B cell (primary cell): ENCODE measurements around the gene ESRRA. TPM values are rescaled to one million over a fixed set of nuclear protein-coding genes. Genes with fewer than 3 reads are reported as not detected.

Source experiments
- ATAC-seq: fragments of 200-7000 bp; cut with Tn5 transposase; one replicate; pipeline ENCODE4 v1.10.0; 2021; ENCODE audit warnings: low read depth, mild to moderate bottlenecking, moderate number of reproducible peaks, moderate library complexity
- CTCF ChIA-PET: fragments of 350-600 bp; sonication (Branson Sonifier 250); formaldehyde crosslinking; loops from one replicate; lab custom pipeline; 2021; ENCODE audit warnings: antibody characterized with exemption, inconsistent platforms; lab: Charles Lee
- POLR2A ChIA-PET: fragments of 350-600 bp; sonication (Branson Sonifier 250); formaldehyde crosslinking; loops from one replicate; lab custom pipeline; 2021; ENCODE audit warnings: antibody characterized with exemption; lab: Charles Lee
- DNase-seq: peaks from one replicate; pipeline ENCODE4 v3.0.0; 2013
- H2AFZ ChIP-seq: 2 replicates; pipeline ENCODE4 v1.6.1; 2012; ENCODE audit warnings: mild to moderate bottlenecking, low read depth, low read length; ENCODE audit not compliant: insufficient read depth, poor library complexity, severe bottlenecking
- H3K27ac ChIP-seq, 2 donors: 1 replicate in 1 of 2; 2 replicates in 1 of 2; pipeline ENCODE4 v1.5.1; 2012 to 2013; ENCODE audit warnings: low read length in 2 of 2, mild to moderate bottlenecking in 2 of 2, moderate library complexity in 1 of 2
- H3K27me3 ChIP-seq, 4 experiments: fragments of 200-600 bp in 1 of 4; sonication (generic) in 1 of 4; replicated peaks in 1 of 4; 1 replicate in 2 of 4; 2 replicates in 2 of 4; pipeline versions ENCODE4 v1.6.1 to v1.7.0; 2013 to 2016; ENCODE audit warnings: low read length in 3 of 4, mild to moderate bottlenecking in 2 of 4, mixed read lengths in 1 of 4, moderate library complexity in 1 of 4; ENCODE audit not compliant: insufficient read depth in 4 of 4, control insufficient read depth in 3 of 4; ENCODE audit errors: control extremely low read depth in 1 of 4
- H3K36me3 ChIP-seq, 2 experiments: replicated peaks in 1 of 2; 1 replicate in 1 of 2; 2 replicates in 1 of 2; pipeline versions ENCODE4 v1.6.1 to v1.7.1; 2013; ENCODE audit warnings: low read length in 1 of 2; ENCODE audit not compliant: insufficient read depth in 2 of 2, control insufficient read depth in 1 of 2; ENCODE audit errors: control extremely low read depth in 1 of 2, extremely low read depth in 1 of 2
- H3K4me1 ChIP-seq, 2 donors: fragments of 200-600 bp in 1 of 2; sonication (generic) in 1 of 2; 1 replicate in 1 of 2; 2 replicates in 1 of 2; pipeline versions ENCODE4 v1.5.1 to v1.6.1; 2013 to 2017; ENCODE audit warnings: low read length in 2 of 2; ENCODE audit not compliant: control insufficient read depth in 2 of 2, insufficient read depth in 2 of 2
- H3K4me2 ChIP-seq: replicated peaks from 2 replicates; pipeline ENCODE3; 2012; ENCODE audit warnings: mild to moderate bottlenecking, low read depth, low read length; ENCODE audit not compliant: poor library complexity, severe bottlenecking
- H3K4me3 ChIP-seq, 5 experiments: fragments of 200-600 bp in 1 of 5; sonication (generic) in 1 of 5; 1 replicate in 3 of 5; 2 replicates in 2 of 5; pipeline versions ENCODE4 v1.5.1 to v1.7.0; 2011 to 2016; ENCODE audit warnings: low read length in 4 of 5, mild to moderate bottlenecking in 4 of 5, low read depth in 2 of 5, control low read depth in 1 of 5, moderate library complexity in 1 of 5; ENCODE audit not compliant: insufficient read depth in 1 of 5; ENCODE audit errors: control extremely low read depth in 1 of 5, extremely low read depth in 1 of 5
- H3K79me2 ChIP-seq: fragments of 200-600 bp; sonication (generic); one replicate; pipeline ENCODE4 v1.6.0; 2016; ENCODE audit warnings: low read length; ENCODE audit not compliant: control insufficient read depth, insufficient read depth
- H3K9ac ChIP-seq: fragments of 200-600 bp; sonication (generic); 2 replicates; pipeline ENCODE4 v1.6.1; 2017; ENCODE audit warnings: mild to moderate bottlenecking, low read length, moderate library complexity
- H3K9me3 ChIP-seq, 3 donors: one replicate each; pipeline versions ENCODE4 v1.6.1 to v1.7.1; 2013; ENCODE audit warnings: low read length in 2 of 3; ENCODE audit not compliant: control insufficient read depth in 2 of 3, insufficient read depth in 1 of 3; ENCODE audit errors: control extremely low read depth in 1 of 3
- H4K20me1 ChIP-seq: 2 replicates; pipeline ENCODE4 v1.6.0; 2012; ENCODE audit warnings: mild to moderate bottlenecking, low read length; ENCODE audit not compliant: insufficient read depth, control insufficient read depth, poor library complexity, severe bottlenecking
- H3K27ac Mint-ChIP-seq: one replicate; pipeline ENCODE4 v1.8.0; 2021; ENCODE audit warnings: mixed read lengths
- H3K27me3 Mint-ChIP-seq: one replicate; pipeline ENCODE4 v1.8.0; 2021; ENCODE audit warnings: mixed read lengths
- H3K4me1 Mint-ChIP-seq: one replicate; pipeline ENCODE4 v1.8.0; 2021; ENCODE audit warnings: mixed read lengths
- H3K4me3 Mint-ChIP-seq: one replicate; pipeline ENCODE4 v1.8.0; 2021; ENCODE audit warnings: mixed read lengths
- H3K9me3 Mint-ChIP-seq: one replicate; pipeline ENCODE4 v1.8.0; 2022; ENCODE audit warnings: mixed read lengths; ENCODE audit not compliant: insufficient read depth
- EZH2 ChIP-seq: IDR thresholded peaks from 2 replicates; pipeline ENCODE4 v1.6.1; 2012; ENCODE audit warnings: borderline replicate concordance, low read depth, mild to moderate bottlenecking, moderate library complexity, low read length; ENCODE audit not compliant: insufficient read depth, poor library complexity, severe bottlenecking
- WGBS: methylation state at CpG from one replicate; pipeline ENCODE4 v1.1.5; 2013; ENCODE audit warnings: missing lambda C conversion rate; ENCODE audit not compliant: insufficient coverage; 5-methylcytosine and 5-hydroxymethylcytosine counted together
- intact Hi-C: fragments of 100-400 bp; cut with micrococcal nuclease; formaldehyde crosslinking; loops from one replicate; pipeline ENCODE4 v1.10.0; 2022
- polyA plus RNA-seq: library from polyadenylated mRNA; depleted of rRNA; stranded (reverse); fragments of >200 nt; gene quantifications from 2 replicates; pipeline ENCODE4 v1.2.3, GENCODE V29; 2012
- total RNA-seq, 2 donors: library from RNA; stranded (reverse); fragments of 120-200 nt in 1 of 2; gene quantifications; 1 replicate in 1 of 2; 2 replicates in 1 of 2; pipeline versions ENCODE4 v1.2.3 to v1.2.4, GENCODE V29; 2013 to 2022
- TF ChIP-seq, protein P1 (sequence below): fragments of 200-600 bp; IDR thresholded peaks from one replicate; pipeline ENCODE4 v1.8.0; 2022; ENCODE audit warnings: antibody characterized with exemption, mild to moderate bottlenecking

ESRRA gene
- total and polyA plus RNA-seq, 2 donors (not counting 1 experiment from before 2014, with no cell fraction given), result 16.3 to 39.6 TPM

DNA sequence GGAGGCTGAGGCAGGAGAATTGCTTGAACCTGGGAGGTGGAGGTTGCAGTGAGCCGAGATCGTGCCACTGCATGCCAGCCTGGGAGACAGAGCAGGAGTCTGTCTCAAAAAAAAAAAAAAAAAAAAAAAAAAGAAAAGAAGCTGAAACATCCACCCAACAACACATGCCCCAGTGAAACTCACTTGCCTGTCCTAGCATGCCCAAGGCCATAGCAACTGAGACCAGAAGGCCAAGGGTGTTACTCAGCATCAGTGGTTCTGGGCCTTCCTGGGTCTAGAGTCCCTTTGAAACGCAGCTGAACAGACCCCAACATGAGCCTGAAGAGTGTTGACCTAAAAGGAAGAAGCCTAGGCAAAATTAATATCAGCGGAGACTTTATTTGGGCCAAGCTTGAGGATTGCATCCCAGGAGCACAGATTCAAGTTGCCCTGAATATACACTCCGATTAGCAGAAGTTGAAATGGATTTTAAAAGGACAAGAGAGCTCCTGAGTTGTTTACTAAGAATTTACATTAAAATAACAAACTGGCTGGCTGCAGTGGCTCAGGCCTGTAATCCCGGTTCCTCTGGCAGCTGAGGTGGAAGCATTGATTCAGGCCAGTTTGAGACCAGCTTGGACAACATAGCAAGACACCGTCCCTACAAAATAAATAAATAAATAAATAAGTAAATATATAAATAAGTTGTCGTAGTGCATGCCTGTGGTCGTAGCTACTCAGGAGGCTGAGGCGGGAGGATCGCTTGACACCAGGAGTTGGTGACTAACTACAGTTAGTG lies 19.6 kb downstream of the ESRRA start:
- H3K4me3 ChIP-seq, result no peak overlapping the region
- peaks cover 6% of the 10 kb centered on the region for H3K4me1 Mint-ChIP-seq
- H3K27me3 ChIP-seq, result no peaks in the 10 kb centered on the region
- H3K9me3 Mint-ChIP-seq, result no peaks in the 10 kb centered on the region
- no peak overlapping the region for H3K9ac ChIP-seq
- intact Hi-C loops, result no loop called here
- no peak overlapping the region for H3K27ac Mint-ChIP-seq
- no peak overlapping the region for H2AFZ ChIP-seq
- no peak overlapping the region for H3K4me2 ChIP-seq
- no peaks in the 10 kb centered on the region for H3K27me3 Mint-ChIP-seq
- no peaks in the 10 kb centered on the region for H3K79me2 ChIP-seq
- no peak overlapping the region for H3K27ac ChIP-seq
- no peak for TF ChIP-seq EZH2
- TF ChIP-seq, protein P1, sequence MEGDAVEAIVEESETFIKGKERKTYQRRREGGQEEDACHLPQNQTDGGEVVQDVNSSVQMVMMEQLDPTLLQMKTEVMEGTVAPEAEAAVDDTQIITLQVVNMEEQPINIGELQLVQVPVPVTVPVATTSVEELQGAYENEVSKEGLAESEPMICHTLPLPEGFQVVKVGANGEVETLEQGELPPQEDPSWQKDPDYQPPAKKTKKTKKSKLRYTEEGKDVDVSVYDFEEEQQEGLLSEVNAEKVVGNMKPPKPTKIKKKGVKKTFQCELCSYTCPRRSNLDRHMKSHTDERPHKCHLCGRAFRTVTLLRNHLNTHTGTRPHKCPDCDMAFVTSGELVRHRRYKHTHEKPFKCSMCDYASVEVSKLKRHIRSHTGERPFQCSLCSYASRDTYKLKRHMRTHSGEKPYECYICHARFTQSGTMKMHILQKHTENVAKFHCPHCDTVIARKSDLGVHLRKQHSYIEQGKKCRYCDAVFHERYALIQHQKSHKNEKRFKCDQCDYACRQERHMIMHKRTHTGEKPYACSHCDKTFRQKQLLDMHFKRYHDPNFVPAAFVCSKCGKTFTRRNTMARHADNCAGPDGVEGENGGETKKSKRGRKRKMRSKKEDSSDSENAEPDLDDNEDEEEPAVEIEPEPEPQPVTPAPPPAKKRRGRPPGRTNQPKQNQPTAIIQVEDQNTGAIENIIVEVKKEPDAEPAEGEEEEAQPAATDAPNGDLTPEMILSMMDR, result no peak
- H3K9me3 ChIP-seq, result no peaks in the 10 kb centered on the region
- ChIA-PET CTCF (interaction anchor here (0.7 to 3.3 kb wide), 5 partner anchors 21 to 364 kb away, joined by 3 to 12 read pairs (median 3); no protein-coding TSS in a partner anchor), POLR2A (no interaction called here)
- no peaks in the 10 kb centered on the region for H3K4me1 ChIP-seq
- no peak overlapping the region for H3K4me3 Mint-ChIP-seq
- no peaks in the 10 kb centered on the region for H4K20me1 ChIP-seq
- H3K36me3 ChIP-seq, result peaks cover 0 to 7% of the 10 kb centered on the region in 2 experiments
- 91% methylated on average over 5 of the region's 11 CpGs for WGBS
- DNase-seq (no peak), ATAC-seq (no peak)

DNA sequence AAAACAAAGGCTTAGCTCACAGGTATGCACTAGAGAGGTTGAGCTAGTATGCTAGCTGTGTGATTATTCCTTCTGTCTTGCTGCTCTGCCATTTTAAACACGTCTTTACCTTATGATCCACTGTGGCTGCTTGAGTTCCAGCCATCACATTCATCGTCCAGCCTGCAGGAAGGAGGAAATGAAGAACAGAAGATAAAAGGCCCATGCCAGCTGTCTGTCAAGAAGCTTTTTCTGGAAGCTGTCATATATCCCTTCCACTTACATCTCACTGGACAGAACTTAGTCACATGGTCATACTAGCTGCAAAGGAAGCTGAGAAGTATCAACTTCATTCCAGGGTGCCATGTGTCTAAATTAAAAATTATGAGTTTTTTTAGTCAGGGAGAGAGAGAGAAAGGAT lies 22.1 kb downstream of the ESRRA start:
- Mint-ChIP-seq H3K4me1 (peaks cover 11% of the 10 kb centered on the region), H3K27me3 (no peaks in the 10 kb centered on the region), H3K9me3 (no peaks in the 10 kb centered on the region), H3K4me3 (no peak overlapping the region), H3K27ac (no peak overlapping the region)
- ChIA-PET POLR2A (no interaction called here), CTCF (interaction anchor here (0.6 to 1.1 kb wide), 3 partner anchors 10 to 28 kb away, joined by 3 to 5 read pairs (median 4); partner anchors contain the start of genes PRDX5 and TRMT112)
- H3K36me3 ChIP-seq, result peaks cover 0 to 4% of the 10 kb centered on the region in 2 experiments
- H3K79me2 ChIP-seq, result peaks cover 6% of the 10 kb centered on the region
- H3K9ac ChIP-seq, result no peak overlapping the region
- no peak for DNase-seq
- no peak for TF ChIP-seq EZH2
- TF ChIP-seq, protein P1, result no peak
- H3K27me3 ChIP-seq, result no peaks in the 10 kb centered on the region
- no peak overlapping the region for H3K4me3 ChIP-seq
- no peaks in the 10 kb centered on the region for H4K20me1 ChIP-seq
- H3K4me1 ChIP-seq, result peaks cover 11 to 14% of the 10 kb centered on the region in 2 donors
- H2AFZ ChIP-seq, result no peak overlapping the region
- no peak overlapping the region for H3K27ac ChIP-seq
- H3K4me2 ChIP-seq, result no peak overlapping the region
- H3K9me3 ChIP-seq, result no peaks in the 10 kb centered on the region
- intact Hi-C loops, result no loop called here
- ATAC-seq, result no peak
- WGBS, result 100% methylated on average over 2 of the region's 2 CpGs
